Lung microvascular endothelial cell (primary cell): ENCODE results near the gene B3GNT7. TPM values are rescaled to one million over a fixed set of nuclear protein-coding genes. Genes with fewer than 3 reads are reported as not detected.
A peak's percentile ranks its signal among the peaks of the same experiment; 100 is the strongest.
"Not testable (repeated sequence)": the region's sequence is repeated elsewhere in the genome, so short reads cannot be mapped to it uniquely, and the experiment has no call there.

Experiments
- DNase-seq, 2 donors: peaks; one replicate each; pipeline versions ENCODE4 v3.0.0 to v3.0.0-alpha.2; 2010; ENCODE audit warnings: low read depth in 2 of 2
- total RNA-seq: library from RNA; depleted of rRNA; stranded (reverse); fragments of >200 nt; gene quantifications from 2 replicates; pipeline ENCODE4 v1.2.1, GENCODE V29; 2014

Gene B3GNT7
- total RNA-seq, 1 donor from 2014 or later, result 20.4 TPM

GRCh38 chr2:231364961-231365810, 30.3 kb upstream of the B3GNT7 start:
- peak; percentile 81 to 96 for DNase-seq

GRCh38 chr2:231367178-231367577, 28.3 kb upstream of the B3GNT7 start:
- DNase-seq, result no peak

GRCh38 chr2:231369580-231370428, 25.7 kb upstream of the B3GNT7 start:
- DNase-seq, result peak in 1 of 2 donors; percentile 79

GRCh38 chr2:231370429-231370748, 25.1 kb upstream of the B3GNT7 start:
- DNase-seq, result no peak

GRCh38 chr2:231370749-231371429, 24.6 kb upstream of the B3GNT7 start:
- peak; percentile 18 to 88 for DNase-seq

GRCh38 chr2:231371430-231372054, 24.0 kb upstream of the B3GNT7 start:
- DNase-seq, result no peak

GRCh38 chr2:231372326-231372725, 23.2 kb upstream of the B3GNT7 start:
- DNase-seq, result no peak

GRCh38 chr2:231373184-231373583, 22.3 kb upstream of the B3GNT7 start:
- DNase-seq, result no peak

- DNase-seq, result no peak
Observed at GRCh38 chr2:231373786-231374349, 21.6 kb upstream of the B3GNT7 start.

GRCh38 chr2:231374771-231375170, 20.7 kb upstream of the B3GNT7 start:
- DNase-seq, result no peak

- DNase-seq, result not testable (repeated sequence)
Observed at GRCh38 chr2:231375994-231376615, 19.4 kb upstream of the B3GNT7 start.

GRCh38 chr2:231376857-231377256, 18.7 kb upstream of the B3GNT7 start:
- no peak for DNase-seq

GRCh38 chr2:231378026-231378722, 17.3 kb upstream of the B3GNT7 start:
- peak in 1 of 2 donors; percentile 24 for DNase-seq

GRCh38 chr2:231379266-231380215, 16.0 kb upstream of the B3GNT7 start:
- DNase-seq, result no peak

- DNase-seq, result no peak
Observed at GRCh38 chr2:231380307-231380706, 15.2 kb upstream of the B3GNT7 start.

GRCh38 chr2:231380991-231381847, 14.3 kb upstream of the B3GNT7 start:
- no peak for DNase-seq

- peak in 1 of 2 donors; percentile 33 for DNase-seq
Observed at GRCh38 chr2:231382116-231382515, 13.4 kb upstream of the B3GNT7 start.
